DOHH2 (cell line): ENCODE results near the gene NOB1.

ENCODE experiments used
- H3F3A ChIP-seq: fragments of 200-600 bp; sonication (generic), shearing (Covaris generic); 2 replicates; pipeline ENCODE4 v1.6.0; 2016; ENCODE audit warnings: antibody characterized with exemption, mild to moderate bottlenecking; ENCODE audit not compliant: control insufficient read depth, insufficient read depth
- H3K27ac ChIP-seq: fragments of 200-600 bp; sonication (generic); 2 replicates; pipeline ENCODE4 v1.5.1; 2014; ENCODE audit warnings: low read depth, mild to moderate bottlenecking, low read length, moderate library complexity
- H3K27me3 ChIP-seq: fragments of 200-600 bp; sonication (generic); 2 replicates; pipeline ENCODE4 v1.6.1; 2014; ENCODE audit warnings: mild to moderate bottlenecking, low read length, mixed read lengths; ENCODE audit not compliant: control insufficient read depth
- H3K36me3 ChIP-seq: fragments of 200-600 bp; sonication (generic); 2 replicates; pipeline ENCODE4 v1.6.1; 2014; ENCODE audit warnings: mild to moderate bottlenecking, low read length, moderate library complexity, mixed read lengths; ENCODE audit not compliant: control insufficient read depth
- H3K4me1 ChIP-seq: fragments of 200-600 bp; sonication (generic); 2 replicates; pipeline ENCODE4 v1.6.1; 2014; ENCODE audit warnings: mild to moderate bottlenecking, low read length, mixed read lengths; ENCODE audit not compliant: control insufficient read depth
- H3K4me2 ChIP-seq: fragments of 200-600 bp; sonication (generic); 2 replicates; pipeline ENCODE4 v1.6.0; 2014; ENCODE audit warnings: mild to moderate bottlenecking, low read length, moderate library complexity
- H3K4me3 ChIP-seq: fragments of 200-600 bp; sonication (generic); 2 replicates; pipeline ENCODE4 v1.5.1; 2014; ENCODE audit warnings: mild to moderate bottlenecking, low read length, mixed read lengths
- H3K79me2 ChIP-seq: fragments of 200-600 bp; sonication (generic); 2 replicates; pipeline ENCODE4 v1.6.1; 2014; ENCODE audit warnings: mild to moderate bottlenecking, low read length, mixed read lengths; ENCODE audit not compliant: control insufficient read depth
- H3K9me2 ChIP-seq: fragments of 200-600 bp; sonication (generic); replicated peaks from 2 replicates; pipeline ENCODE4 v1.6.1; 2014; ENCODE audit warnings: mild to moderate bottlenecking, low read length, mixed read lengths; ENCODE audit not compliant: control insufficient read depth
- H3K9me3 ChIP-seq: fragments of 200-600 bp; sonication (generic); 2 replicates; pipeline ENCODE4 v1.6.1; 2014; ENCODE audit warnings: antibody characterized with exemption, low read length, mixed read lengths; ENCODE audit not compliant: control insufficient read depth, insufficient read depth
- H4K20me1 ChIP-seq: fragments of 200-600 bp; sonication (generic); 2 replicates; pipeline ENCODE4 v1.6.0; 2014; ENCODE audit warnings: low read depth, mild to moderate bottlenecking, antibody characterized with exemption, low read length, moderate library complexity; ENCODE audit not compliant: control insufficient read depth, insufficient read depth
- CTCF ChIP-seq: fragments of 200-600 bp; sonication (generic); IDR thresholded peaks from one replicate; pipeline ENCODE4 v1.5.1; 2014; ENCODE audit warnings: antibody characterized with exemption, mild to moderate bottlenecking, low read depth, low read length; ENCODE audit not compliant: poor library complexity, severe bottlenecking
- EZH2phosphoT487 ChIP-seq: fragments of 200-600 bp; sonication (generic); IDR thresholded peaks from 2 replicates; pipeline ENCODE4 v1.6.1; 2017; ENCODE audit warnings: borderline replicate concordance, mild to moderate bottlenecking, antibody characterized with exemption, low read length, moderate library complexity, mixed read lengths

The NOB1 gene

DNA sequence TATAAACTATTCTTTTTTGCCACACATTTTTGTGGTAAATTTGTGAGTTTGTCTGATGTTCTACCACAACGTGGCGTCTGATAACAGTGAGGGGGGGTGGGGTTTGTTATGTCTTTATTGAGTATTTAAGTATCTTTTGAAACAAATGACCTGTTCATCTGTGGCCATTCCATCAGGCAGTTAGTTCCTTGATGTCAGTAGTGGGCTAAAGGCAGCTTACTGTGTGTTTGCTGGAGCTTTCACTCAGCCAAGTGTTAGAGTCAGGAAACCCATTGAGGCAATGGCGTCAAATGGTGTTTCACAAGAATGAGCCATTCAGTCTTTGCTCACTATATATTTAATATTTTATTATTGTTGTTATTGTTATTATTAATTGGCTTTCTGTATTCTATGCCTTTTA is 56.3 kb downstream of the NOB1 start:
- H3K36me3 ChIP-seq: peaks cover 31% of the 10 kb centered on the region

DNA sequence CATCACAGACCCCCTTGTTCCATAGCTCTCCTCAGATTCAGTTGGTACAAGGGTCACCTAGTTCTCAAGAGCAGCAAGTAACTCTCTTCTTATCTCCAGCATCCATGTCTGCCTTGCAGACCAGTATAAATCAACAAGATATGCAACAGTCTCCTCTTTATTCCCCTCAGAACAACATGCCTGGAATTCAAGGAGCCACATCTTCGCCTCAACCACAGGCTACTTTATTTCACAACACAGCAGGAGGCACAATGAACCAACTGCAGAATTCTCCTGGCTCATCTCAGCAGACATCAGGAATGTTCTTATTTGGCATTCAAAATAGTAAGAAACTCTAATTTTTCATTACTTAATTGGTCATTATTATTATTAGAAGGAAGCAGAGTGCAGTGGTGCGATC is 60.8 kb downstream of the NOB1 start:
- Histone ChIP-seq H3K4me2 (no peak overlapping the region), H3K36me3 (peaks cover 54% of the 10 kb centered on the region), H3K4me3 (no peak overlapping the region), H3K79me2 (no peaks in the 10 kb centered on the region), H3K4me1 (peaks cover 4% of the 10 kb centered on the region; the same call in 1 of the 2 replicates), H3F3A (peaks cover 5% of the 10 kb centered on the region; the same call in 1 of the 2 replicates), H3K27ac (no peak overlapping the region), H3K9me3 (no peaks in the 10 kb centered on the region), H3K9me2 (no peaks in the 10 kb centered on the region), H3K27me3 (no peaks in the 10 kb centered on the region), H4K20me1 (no peaks in the 10 kb centered on the region)
- no peak for TF ChIP-seq EZH2phosphoT487
- no peak for TF ChIP-seq CTCF

More for the DNA sequence above, 56.3 kb downstream of the NOB1 start:
- Histone ChIP-seq H3K9me3 (no peaks in the 10 kb centered on the region), H3K4me1 (no peaks in the 10 kb centered on the region), H3K27ac (no peak overlapping the region), H3K79me2 (no peaks in the 10 kb centered on the region), H3K4me2 (no peak overlapping the region), H3F3A (peaks cover 5% of the 10 kb centered on the region; the same call in 1 of the 2 replicates), H3K9me2 (no peaks in the 10 kb centered on the region), H4K20me1 (no peaks in the 10 kb centered on the region), H3K4me3 (no peak overlapping the region), H3K27me3 (no peaks in the 10 kb centered on the region)
- no peak for TF ChIP-seq CTCF
- TF ChIP-seq EZH2phosphoT487: no peak

- H3F3A ChIP-seq: peaks cover 5% of the 10 kb centered on the region; the same call in 1 of the 2 replicates
Measured at GRCh38 chr16:69691980-69692911, 62.5 kb downstream of the NOB1 start.

More at GRCh38 chr16:69691980-69692911, 62.5 kb downstream of the NOB1 start:
- H3K79me2 ChIP-seq: no peaks in the 10 kb centered on the region
- H3K9me2 ChIP-seq: no peaks in the 10 kb centered on the region
- TF ChIP-seq CTCF (no peak), EZH2phosphoT487 (no peak)
- no peaks in the 10 kb centered on the region for H3K9me3 ChIP-seq
- no peak overlapping the region for H3K4me3 ChIP-seq
- H3K36me3 ChIP-seq: peaks cover 52% of the 10 kb centered on the region
- H3K4me2 ChIP-seq: no peak overlapping the region
- no peak overlapping the region for H3K27ac ChIP-seq
- no peaks in the 10 kb centered on the region for H3K27me3 ChIP-seq
- no peaks in the 10 kb centered on the region for H4K20me1 ChIP-seq
- H3K4me1 ChIP-seq: peaks cover 4% of the 10 kb centered on the region; the same call in 1 of the 2 replicates
